ENCODE data around the gene RPL10A. TPM values are rescaled to one million over a fixed set of nuclear protein-coding genes. Genes with fewer than 3 reads are reported as not detected.

RPL10A gene
- total and polyA plus RNA-seq, 2 of the 13 experiments (the other 11 are each of a cell fraction or from before 2014, with no cell fraction given), result 1,854 to 2,726 TPM

DNA sequence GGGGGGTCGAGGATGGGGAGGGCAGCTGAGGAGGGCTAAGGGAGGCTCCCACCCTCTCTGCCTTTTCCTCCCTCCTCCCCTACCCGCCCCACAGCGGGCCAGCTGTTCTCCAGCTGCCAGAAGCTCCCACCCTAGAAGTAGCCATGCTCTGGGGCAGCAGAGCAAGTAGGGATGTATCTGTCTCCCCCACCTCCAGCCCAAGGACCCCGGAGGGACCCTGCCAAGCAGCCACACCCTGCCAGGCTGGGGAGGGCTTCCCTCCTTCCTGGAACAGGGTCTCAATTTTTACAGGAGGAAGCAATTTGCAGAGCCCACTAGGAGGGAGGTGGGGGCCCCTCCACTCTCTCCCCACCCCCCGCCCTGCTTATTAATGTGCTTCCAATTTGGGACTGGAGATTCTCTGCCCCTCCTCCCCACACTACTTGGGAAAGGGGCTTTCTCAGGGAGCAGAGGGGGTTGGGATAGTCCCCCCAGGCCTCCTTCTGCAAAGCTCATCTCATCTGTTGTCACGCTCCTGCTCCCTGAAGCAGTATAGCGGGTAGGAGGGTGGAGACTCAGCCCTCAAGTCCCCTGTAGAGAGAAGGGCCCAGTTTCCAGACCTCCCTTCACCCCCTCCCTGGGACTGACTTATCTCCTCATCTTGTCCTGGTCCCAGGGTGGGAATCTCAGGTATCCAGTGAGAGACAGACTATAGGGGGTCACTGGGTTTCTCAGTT, 24.2 kb downstream of the RPL10A start:
- TF ChIP-seq JUN (CRISPR knock-in tag; IDR thresholded peaks at IDR 0.05) (no peak), FOXK1 (CRISPR knock-in tag; IDR thresholded peaks at IDR 0.05; ENCODE audit: borderline replicate concordance, low read depth) (no peak), AGO2 (optimal IDR thresholded peaks at IDR 0.05; ENCODE audit: low read depth, low read length) (no peak), PREB (CRISPR knock-in tag; IDR thresholded peaks at IDR 0.05) (no peak), ZNF589 (CRISPR knock-in tag; conservative IDR thresholded peaks at IDR 0.05) (no peak), HDAC6 (IDR thresholded peaks at IDR 0.05; ENCODE audit: low read depth, low read length) (no peak), ELF4 (CRISPR knock-in tag; IDR thresholded peaks at IDR 0.05; ENCODE audit: borderline replicate concordance) (no peak), CHD4 (IDR thresholded peaks at IDR 0.05; ENCODE audit: borderline replicate concordance, low read length) (no peak), GMEB1 (CRISPR knock-in tag; IDR thresholded peaks at IDR 0.05; ENCODE audit: borderline replicate concordance) (no peak), ZNF740 (CRISPR knock-in tag; IDR thresholded peaks at IDR 0.05) (no peak), SALL2 (CRISPR knock-in tag; IDR thresholded peaks at IDR 0.05) (no peak), ZNF317 (CRISPR knock-in tag; IDR thresholded peaks at IDR 0.05) (no peak), SIX4 (CRISPR knock-in tag; IDR thresholded peaks at IDR 0.05) (no peak), CREB1 (IDR thresholded peaks at IDR 0.05) (no peak), CREB1 (CRISPR knock-in tag; IDR thresholded peaks at IDR 0.05) (no peak), RARA (CRISPR knock-in tag; IDR thresholded peaks at IDR 0.05) (no peak), TCF12 (IDR thresholded peaks at IDR 0.05) (no peak), TCF12 (CRISPR knock-in tag; IDR thresholded peaks at IDR 0.05) (no peak)
- TF ChIP-seq, protein P1, sequence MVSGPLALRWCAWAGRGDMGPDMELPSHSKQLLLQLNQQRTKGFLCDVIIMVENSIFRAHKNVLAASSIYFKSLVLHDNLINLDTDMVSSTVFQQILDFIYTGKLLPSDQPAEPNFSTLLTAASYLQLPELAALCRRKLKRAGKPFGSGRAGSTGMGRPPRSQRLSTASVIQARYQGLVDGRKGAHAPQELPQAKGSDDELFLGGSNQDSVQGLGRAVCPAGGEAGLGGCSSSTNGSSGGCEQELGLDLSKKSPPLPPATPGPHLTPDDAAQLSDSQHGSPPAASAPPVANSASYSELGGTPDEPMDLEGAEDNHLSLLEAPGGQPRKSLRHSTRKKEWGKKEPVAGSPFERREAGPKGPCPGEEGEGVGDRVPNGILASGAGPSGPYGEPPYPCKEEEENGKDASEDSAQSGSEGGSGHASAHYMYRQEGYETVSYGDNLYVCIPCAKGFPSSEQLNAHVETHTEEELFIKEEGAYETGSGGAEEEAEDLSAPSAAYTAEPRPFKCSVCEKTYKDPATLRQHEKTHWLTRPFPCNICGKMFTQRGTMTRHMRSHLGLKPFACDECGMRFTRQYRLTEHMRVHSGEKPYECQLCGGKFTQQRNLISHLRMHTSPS (CRISPR knock-in tag; IDR thresholded peaks at IDR 0.05; ENCODE audit: low read depth), result no peak
- Histone ChIP-seq H3K27ac (ENCODE audit: extremely low read length, insufficient read depth, low read length) (no peak overlapping the region), H3K4me3 (replicated peaks in 1 of 3; ENCODE audit: insufficient read depth in 1 of 3, low read depth in 2 of 3, low read length in 3 of 3) (no peak overlapping the region), H3K9me3 (ENCODE audit: low read length) (no peaks in the 10 kb centered on the region), H3K27me3 (ENCODE audit: control insufficient read depth in 1 of 2, insufficient read depth in 2 of 2, low read length in 2 of 2) (no peaks in the 10 kb centered on the region), H3K4me1 (ENCODE audit: insufficient read depth, low read length) (peaks cover 49% of the 10 kb centered on the region), H3K36me3 (replicated peaks in 1 of 2; ENCODE audit: control insufficient read depth in 1 of 2, insufficient read depth in 2 of 2, low read length in 2 of 2) (peaks cover 0 to 4% of the 10 kb centered on the region in 2 experiments; a peak in 1 of 5 replicates), H3K4me2 (ENCODE audit: low read depth, low read length) (no peak overlapping the region), H3K79me2 (ENCODE audit: insufficient read depth, low read length) (peaks cover 55% of the 10 kb centered on the region), H4K20me1 (ENCODE audit: insufficient read depth, low read length) (peaks cover 56% of the 10 kb centered on the region; the same call in 1 of the 2 replicates), H2AFZ (ENCODE audit: low read length) (no peak overlapping the region), H3K9ac (ENCODE audit: insufficient read depth, low read depth, low read length) (no peak overlapping the region)
- no peak for DNase-seq (ENCODE audit: low spot score)
- no peak for FAIRE-seq
- in situ Hi-C loops (cut with HindIII; ENCODE audit: extremely low pct_ligation_motif_present, low pct_unique_long_range_greater_than_20kb), result no loop called here
- intact Hi-C loops (cut with micrococcal nuclease; ENCODE audit: unreplicated experiment), result no loop called here
- no peak for ATAC-seq
- ChIA-PET CTCF (ENCODE audit: low intra/inter-chr PET ratio, low total read pairs) (no interaction called here), POLR2A (no interaction called here)
- WGBS (ENCODE audit: low lambda C conversion rate), result 89% methylated on average over 6 of the region's 7 CpGs
- BruUV-seq (replicated peaks), result no TSS peak
